Hindlimb muscle (tissue), 1 donor: ENCODE data around the gene NAPSA. TPM values are rescaled to one million over a fixed set of nuclear protein-coding genes. Genes with fewer than 3 reads are reported as not detected.

Source experiments
- DNase-seq: peaks from one replicate; pipeline ENCODE4 v3.0.0-alpha.2; 2013
- polyA plus RNA-seq: library from polyadenylated mRNA; unstranded; fragments of 120-200 nt; gene quantifications from one replicate; pipeline ENCODE4 v1.2.1, GENCODE V29; 2013; ENCODE audit not compliant: insufficient read length

Gene NAPSA
- polyA plus RNA-seq, 1 donor = 0.74 TPM

- peak; percentile 94 for DNase-seq
Measured at GRCh38 chr19:50383852-50384684, 18.6 kb upstream of the NAPSA start, which contains the start of gene POLD1. TSS of gene POLD1 (plus strand) at chr19:50384347. CDS start at chr19:50398852, 14,505 bp downstream.

- no peak for DNase-seq
Measured at GRCh38 chr19:50383001-50383851, 17.8 kb upstream of the NAPSA start.

- DNase-seq = no peak
Measured at GRCh38 chr19:50381881-50382729, 16.7 kb upstream of the NAPSA start.

- no peak for DNase-seq
Measured at GRCh38 chr19:50380751-50381151, 15.3 kb upstream of the NAPSA start.

GRCh38 chr19:50380137-50380536 lies 14.7 kb upstream of the NAPSA start:
- no peak for DNase-seq

GRCh38 chr19:50379602-50380001 lies 14.2 kb upstream of the NAPSA start:
- no peak for DNase-seq

- no peak for DNase-seq
Measured at GRCh38 chr19:50378863-50379236, 13.4 kb upstream of the NAPSA start.

GRCh38 chr19:50378169-50378862 lies 12.9 kb upstream of the NAPSA start:
- no peak for DNase-seq

- DNase-seq = no peak
Measured at GRCh38 chr19:50377517-50377916, 12.1 kb upstream of the NAPSA start.

GRCh38 chr19:50377051-50377461 lies 11.6 kb upstream of the NAPSA start:
- DNase-seq = no peak

- peak; percentile 97 for DNase-seq
Measured at GRCh38 chr19:50376166-50377050, 11.0 kb upstream of the NAPSA start, which contains the start of gene NR1H2. TSS of gene NR1H2 (plus strand) at chr19:50376457. CDS start at chr19:50377606, 1,149 bp downstream.

GRCh38 chr19:50371914-50372475 lies 6.6 kb upstream of the NAPSA start:
- no peak for DNase-seq

GRCh38 chr19:50368649-50369570 lies 3.5 kb upstream of the NAPSA start:
- DNase-seq = peak; percentile 86

GRCh38 chr19:50362656-50363424 lies 2.6 kb downstream of the NAPSA start:
- no peak for DNase-seq

- no peak for DNase-seq
Measured at GRCh38 chr19:50362030-50362412, 3.4 kb downstream of the NAPSA start.

GRCh38 chr19:50361290-50362029 lies 4.0 kb downstream of the NAPSA start:
- no peak for DNase-seq

- DNase-seq = no peak
Measured at GRCh38 chr19:50359328-50359818, 6.1 kb downstream of the NAPSA start.
